PC-3 (cell line): ENCODE measurements around the gene CRB1. TPM values are rescaled to one million over a fixed set of nuclear protein-coding genes. Genes with fewer than 3 reads are reported as not detected.

Experiments used
- ATAC-seq: fragments of 200-7000 bp; cut with Tn5 transposase; 2 replicates; pipeline ENCODE4 v1.9.1; 2020; ENCODE audit warnings: mild to moderate bottlenecking, moderate library complexity
- BruUV-seq: library from RNA; stranded (reverse); fragments of 400-500 nt; replicated peaks from 2 replicates; lab custom pipeline; 2021; lab: Mats Ljungman, UMichigan
- CTCF ChIA-PET: fragments of 300-600 bp; sonication (Branson Sonifier 250); formaldehyde crosslinking; loops from one replicate; lab custom pipeline; 2022; ENCODE audit warnings: antibody characterized with exemption; lab: Charles Lee
- POLR2A ChIA-PET: fragments of 300-600 bp; sonication (Branson Sonifier 250); formaldehyde crosslinking; loops from one replicate; lab custom pipeline; 2022; ENCODE audit warnings: antibody characterized with exemption; ENCODE audit not compliant: unreplicated experiment; lab: Charles Lee
- DNase-seq: peaks from one replicate; pipeline ENCODE4 v3.0.0-alpha.2; 2015
- H2AFZ ChIP-seq: fragments of 300-600 bp; sonication (generic); 2 replicates; pipeline ENCODE4 v1.6.0; 2016; ENCODE audit warnings: antibody characterized with exemption, low read length
- H3F3A ChIP-seq: fragments of 300-600 bp; sonication (generic); one replicate; pipeline ENCODE4 v1.6.0; 2017; ENCODE audit warnings: antibody characterized with exemption, low read length, control low read depth, mild to moderate bottlenecking; ENCODE audit not compliant: unreplicated experiment
- H3K27ac ChIP-seq: fragments of 300-600 bp; sonication (generic); 2 replicates; pipeline ENCODE4 v1.5.1; 2016; ENCODE audit warnings: mild to moderate bottlenecking, low read length
- H3K27me3 ChIP-seq: fragments of 300-600 bp; sonication (generic); 2 replicates; pipeline ENCODE4 v1.6.1; 2016; ENCODE audit warnings: low read length, mixed read lengths
- H3K36me3 ChIP-seq: fragments of 300-600 bp; sonication (generic); 2 replicates; pipeline ENCODE4 v1.6.1; 2016; ENCODE audit warnings: low read depth, mixed run types, low read length, mixed read lengths
- H3K4me1 ChIP-seq: fragments of 300-600 bp; sonication (generic); 2 replicates; pipeline ENCODE4 v1.5.1; 2016; ENCODE audit warnings: low read length; ENCODE audit not compliant: insufficient read depth
- H3K4me2 ChIP-seq: fragments of 300-600 bp; sonication (generic); 2 replicates; pipeline ENCODE4 v1.6.0; 2016; ENCODE audit warnings: low read length
- H3K4me3 ChIP-seq: fragments of 300-600 bp; sonication (generic); 2 replicates; pipeline ENCODE4 v1.5.1; 2016; ENCODE audit warnings: mild to moderate bottlenecking, low read length, mixed read lengths
- H3K79me2 ChIP-seq: fragments of 300-600 bp; sonication (generic); 2 replicates; pipeline ENCODE4 v1.6.1; 2017; ENCODE audit warnings: low read length, mixed read lengths
- H3K9ac ChIP-seq: fragments of 300-600 bp; sonication (generic); 2 replicates; pipeline ENCODE4 v1.6.0; 2016; ENCODE audit warnings: mild to moderate bottlenecking, low read length
- H3K9me2 ChIP-seq: fragments of 300-600 bp; sonication (generic); replicated peaks from 2 replicates; pipeline ENCODE4 v1.6.1; 2016; ENCODE audit warnings: mixed run types, low read length, mixed read lengths
- H3K9me3 ChIP-seq: fragments of 300-600 bp; sonication (generic); 2 replicates; pipeline ENCODE4 v1.6.1; 2016; ENCODE audit warnings: low read length, mixed read lengths
- H4K20me1 ChIP-seq: fragments of 300-600 bp; sonication (generic); 2 replicates; pipeline ENCODE4 v1.6.1; 2016; ENCODE audit warnings: low read length, mixed read lengths
- CTCF ChIP-seq: fragments of 300-600 bp; sonication (generic); conservative IDR thresholded peaks from 2 replicates; pipeline ENCODE4 v1.5.1; 2017; ENCODE audit warnings: antibody characterized with exemption, low read depth, mild to moderate bottlenecking, low read length
- EZH2 ChIP-seq: fragments of 300-600 bp; sonication (generic); IDR thresholded peaks from one replicate; pipeline ENCODE4 v1.6.1; 2017; ENCODE audit warnings: antibody characterized with exemption, mild to moderate bottlenecking, low read length; ENCODE audit not compliant: unreplicated experiment
- EZH2phosphoT487 ChIP-seq: fragments of 300-600 bp; sonication (generic); IDR thresholded peaks from 2 replicates; pipeline ENCODE4 v1.6.1; 2018; ENCODE audit warnings: mild to moderate bottlenecking, antibody characterized with exemption, low read length, borderline replicate concordance
- intact Hi-C: fragments of 100-400 bp; cut with micrococcal nuclease; formaldehyde crosslinking; loops from 2 replicates; pipeline ENCODE4 v1.9.0; 2023
- total RNA-seq: library from RNA; depleted of rRNA; stranded (reverse); fragments of >200 nt; gene quantifications from 2 replicates; pipeline ENCODE4 v1.2.3, GENCODE V29; 2014

CRB1 gene
- total RNA-seq, 1 experiment from 2014 or later, result 0.07 TPM

- Histone ChIP-seq H3K27me3 (no peaks in the 10 kb centered on the region), H3K36me3 (no peaks in the 10 kb centered on the region), H3K4me1 (no peaks in the 10 kb centered on the region), H3K4me2 (no peak overlapping the region), H3K27ac (no peak overlapping the region), H2AFZ (no peak overlapping the region), H3K4me3 (no peak overlapping the region), H3K9me3 (no peaks in the 10 kb centered on the region), H3F3A (no peaks in the 10 kb centered on the region), H4K20me1 (no peaks in the 10 kb centered on the region), H3K9ac (no peak overlapping the region), H3K79me2 (no peaks in the 10 kb centered on the region), H3K9me2 (no peaks in the 10 kb centered on the region)
- DNase-seq (no peak), ATAC-seq (no peak)
- CTCF ChIA-PET, result no interaction called here
- TF ChIP-seq EZH2phosphoT487 (no peak), CTCF (no peak), EZH2 (no peak)
- POLR2A ChIA-PET, result no interaction called here
- BruUV-seq, result no TSS peak
- intact Hi-C loops, result no loop called here
Observed at GRCh38 chr1:197374428-197374827, 106.4 kb downstream of the CRB1 start.

- no peaks in the 10 kb centered on the region for H3K9me3 ChIP-seq
- H3K79me2 ChIP-seq, result no peaks in the 10 kb centered on the region
- H3K36me3 ChIP-seq, result no peaks in the 10 kb centered on the region
- no peak overlapping the region for H3K27ac ChIP-seq
- H3K4me2 ChIP-seq, result no peak overlapping the region
- H3K9ac ChIP-seq, result no peak overlapping the region
- no peaks in the 10 kb centered on the region for H4K20me1 ChIP-seq
- H3F3A ChIP-seq, result no peaks in the 10 kb centered on the region
- ATAC-seq (no peak), DNase-seq (no peak)
- no peaks in the 10 kb centered on the region for H3K9me2 ChIP-seq
- H2AFZ ChIP-seq, result no peak overlapping the region
- intact Hi-C loops, result no loop called here
- no TSS peak for BruUV-seq
- ChIA-PET CTCF (no interaction called here), POLR2A (no interaction called here)
- no peak overlapping the region for H3K4me3 ChIP-seq
- H3K27me3 ChIP-seq, result peaks cover 5% of the 10 kb centered on the region; the same call in 1 of the 2 replicates
- no peaks in the 10 kb centered on the region for H3K4me1 ChIP-seq
- no peak for TF ChIP-seq EZH2phosphoT487
- TF ChIP-seq EZH2, result no peak
- TF ChIP-seq CTCF, result no peak
Observed at GRCh38 chr1:197384471-197384870, 116.4 kb downstream of the CRB1 start.

GRCh38 chr1:197388801-197389200 lies 120.7 kb downstream of the CRB1 start:
- H2AFZ ChIP-seq, result no peak overlapping the region
- H3K27me3 ChIP-seq, result peaks cover 5% of the 10 kb centered on the region; the same call in 1 of the 2 replicates
- DNase-seq (no peak), ATAC-seq (no peak)
- no peaks in the 10 kb centered on the region for H3K79me2 ChIP-seq
- no peaks in the 10 kb centered on the region for H3K9me3 ChIP-seq
- TF ChIP-seq EZH2 (no peak), CTCF (no peak), EZH2phosphoT487 (no peak)
- no peak overlapping the region for H3K27ac ChIP-seq
- H3F3A ChIP-seq, result no peaks in the 10 kb centered on the region
- ChIA-PET POLR2A (no interaction called here), CTCF (no interaction called here)
- no peak overlapping the region for H3K9ac ChIP-seq
- BruUV-seq, result no TSS peak
- intact Hi-C loops, result no loop called here
- H3K9me2 ChIP-seq, result no peaks in the 10 kb centered on the region
- H3K36me3 ChIP-seq, result no peaks in the 10 kb centered on the region
- H4K20me1 ChIP-seq, result no peaks in the 10 kb centered on the region
- H3K4me3 ChIP-seq, result no peak overlapping the region
- H3K4me2 ChIP-seq, result no peak overlapping the region
- H3K4me1 ChIP-seq, result no peaks in the 10 kb centered on the region
